ENCODE results near the gene SHOC1. TPM values are rescaled to one million over a fixed set of nuclear protein-coding genes. Genes with fewer than 3 reads are reported as not detected.

SHOC1 gene
- total and polyA plus RNA-seq, 9 donors, result 0.02 to 1.0 (median 0.10) TPM; not detected in 5

- Histone ChIP-seq H3K36me3 (no peaks in the 10 kb centered on the region), H3K27me3 (no peaks in the 10 kb centered on the region), H3K4me1 (ENCODE audit: insufficient read depth) (no peaks in the 10 kb centered on the region), H3K27ac (no peak overlapping the region), H3K9me3 (no peaks in the 10 kb centered on the region), H3K4me3 (no peak overlapping the region)
- intact Hi-C loops (cut with DNase I), result no loop called here
- DNase-seq, result no peak
- TF ChIP-seq EP300 (IDR thresholded peaks at IDR 0.05), result no peak
- TF ChIP-seq POLR2A (IDR thresholded peaks at IDR 0.05), result no peak
- WGBS, 3 donors, result 91 to 98% (median 97%) methylated on average over 2 of the region's 2 CpGs
Measured at GRCh38 chr9:111805262-111805661, 10.5 kb upstream of the SHOC1 start.

GRCh38 chr9:111804636-111805035, 9.9 kb upstream of the SHOC1 start:
- no peaks in the 10 kb centered on the region for H3K27me3 ChIP-seq
- 89 to 92% (median 92%) methylated on average over 2 of the region's 2 CpGs for WGBS, 3 donors
- no peaks in the 10 kb centered on the region for H3K36me3 ChIP-seq
- DNase-seq, result no peak
- intact Hi-C loops (cut with DNase I), result no loop called here
- no peaks in the 10 kb centered on the region for H3K4me1 ChIP-seq (ENCODE audit: insufficient read depth)
- no peak overlapping the region for H3K4me3 ChIP-seq
- TF ChIP-seq CTCF (IDR thresholded peaks at IDR 0.05), result no peak
- no peak for TF ChIP-seq EP300 (IDR thresholded peaks at IDR 0.05)
- TF ChIP-seq POLR2A (IDR thresholded peaks at IDR 0.05), result no peak
- H3K27ac ChIP-seq, result no peak overlapping the region
- H3K9me3 ChIP-seq, result no peaks in the 10 kb centered on the region

GRCh38 chr9:111803924-111804323, 9.2 kb upstream of the SHOC1 start:
- Histone ChIP-seq H3K4me1 (ENCODE audit: insufficient read depth) (no peaks in the 10 kb centered on the region), H3K27ac (no peak overlapping the region), H3K9me3 (no peaks in the 10 kb centered on the region), H3K4me3 (no peak overlapping the region), H3K36me3 (no peaks in the 10 kb centered on the region), H3K27me3 (no peaks in the 10 kb centered on the region)
- intact Hi-C loops (cut with DNase I), result no loop called here
- TF ChIP-seq POLR2A (IDR thresholded peaks at IDR 0.05) (no peak), EP300 (IDR thresholded peaks at IDR 0.05) (no peak), CTCF (IDR thresholded peaks at IDR 0.05) (no peak)
- no peak for DNase-seq
- WGBS, 3 donors, result 75 to 78% (median 76%) methylated on average over 3 of the region's 3 CpGs

- TF ChIP-seq POLR2A (IDR thresholded peaks at IDR 0.05) (no peak), EP300 (IDR thresholded peaks at IDR 0.05) (no peak), CTCF (IDR thresholded peaks at IDR 0.05) (no peak)
- Histone ChIP-seq H3K36me3 (no peaks in the 10 kb centered on the region), H3K4me3 (no peak overlapping the region), H3K4me1 (ENCODE audit: insufficient read depth) (no peaks in the 10 kb centered on the region), H3K27me3 (no peaks in the 10 kb centered on the region), H3K9me3 (no peaks in the 10 kb centered on the region), H3K27ac (no peak overlapping the region)
- 88 to 94% (median 91%) methylated on average over 1 of the region's 1 CpG for whole genome bisulfite sequencing, 3 donors
- no peak for DNase-seq
- intact Hi-C loops (cut with DNase I), result no loop called here
Measured at GRCh38 chr9:111799915-111800526, 5.3 kb upstream of the SHOC1 start.

- intact Hi-C loops (cut with DNase I), result no loop called here
- no peak for DNase-seq
Measured at GRCh38 chr9:111799506-111799905, 4.8 kb upstream of the SHOC1 start.

More at GRCh38 chr9:111799506-111799905, 4.8 kb upstream of the SHOC1 start:
- Histone ChIP-seq H3K9me3 (no peaks in the 10 kb centered on the region), H3K27ac (no peak overlapping the region), H3K4me3 (no peak overlapping the region), H3K36me3 (no peaks in the 10 kb centered on the region), H3K27me3 (no peaks in the 10 kb centered on the region), H3K4me1 (ENCODE audit: insufficient read depth) (no peaks in the 10 kb centered on the region)
- no peak for TF ChIP-seq POLR2A (IDR thresholded peaks at IDR 0.05)
- TF ChIP-seq CTCF (IDR thresholded peaks at IDR 0.05), result no peak
- TF ChIP-seq EP300 (IDR thresholded peaks at IDR 0.05), result no peak

Measured in ovary (tissue), 9 donors.